GM19099 (cell line): ENCODE results near the gene TTLL11.

Source experiments
- POLR2A ChIP-seq: IDR thresholded peaks from 3 replicates; pipeline ENCODE4 v1.6.1; 2011; ENCODE audit warnings: low read depth; ENCODE audit not compliant: insufficient read length; ENCODE audit errors: extremely low read depth

The TTLL11 gene

GRCh38 chr9:121825031-121825691, 267.9 kb downstream of the TTLL11 start:
- no peak for TF ChIP-seq POLR2A

- TF ChIP-seq POLR2A = no peak
These were observed 268.5 kb downstream of the TTLL11 start for GRCh38 chr9:121824651-121825030.

- no peak for TF ChIP-seq POLR2A
These were observed 269.5 kb downstream of the TTLL11 start for GRCh38 chr9:121823451-121824169.

GRCh38 chr9:121822093-121823085, 270.7 kb downstream of the TTLL11 start:
- TF ChIP-seq POLR2A = no peak

GRCh38 chr9:121821326-121821725, 271.8 kb downstream of the TTLL11 start:
- no peak for TF ChIP-seq POLR2A

- no peak for TF ChIP-seq POLR2A
These were observed 272.7 kb downstream of the TTLL11 start for GRCh38 chr9:121820286-121821005.

- TF ChIP-seq POLR2A = no peak
These were observed 273.5 kb downstream of the TTLL11 start for GRCh38 chr9:121819428-121820231.

- TF ChIP-seq POLR2A = no peak
These were observed 274.2 kb downstream of the TTLL11 start for GRCh38 chr9:121818841-121819427.

- TF ChIP-seq POLR2A = no peak
These were observed 275.0 kb downstream of the TTLL11 start for GRCh38 chr9:121818016-121818661.

GRCh38 chr9:121817476-121817875, 275.6 kb downstream of the TTLL11 start:
- no peak for TF ChIP-seq POLR2A

- TF ChIP-seq POLR2A = no peak
These were observed 276.2 kb downstream of the TTLL11 start for GRCh38 chr9:121816845-121817450.

GRCh38 chr9:121816449-121816817, 276.7 kb downstream of the TTLL11 start:
- no peak for TF ChIP-seq POLR2A
